Large intestine (tissue), 3 donors: ENCODE measurements around the gene DLGAP3. TPM values are rescaled to one million over a fixed set of nuclear protein-coding genes. Genes with fewer than 3 reads are reported as not detected.

Experiments
- DNase-seq, 2 donors: peaks; one replicate each; pipeline versions ENCODE4 v3.0.0 to v3.0.0-alpha.2; 2013
- H3K27ac ChIP-seq: one replicate; pipeline ENCODE4 v1.5.1; 2013; ENCODE audit warnings: low read length
- H3K27me3 ChIP-seq: 2 replicates; pipeline ENCODE4 v1.6.1; 2013; ENCODE audit warnings: low read length; ENCODE audit not compliant: control insufficient read depth, insufficient read depth
- H3K36me3 ChIP-seq: 2 replicates; pipeline ENCODE4 v1.6.1; 2013; ENCODE audit warnings: low read length; ENCODE audit not compliant: control insufficient read depth, insufficient read depth
- H3K4me1 ChIP-seq: one replicate; pipeline ENCODE4 v1.6.1; 2013; ENCODE audit warnings: low read length; ENCODE audit not compliant: control insufficient read depth, insufficient read depth
- H3K4me3 ChIP-seq: one replicate; pipeline ENCODE4 v1.5.1; 2013; ENCODE audit warnings: low read length
- H3K9me3 ChIP-seq: one replicate; pipeline ENCODE4 v1.6.1; 2013; ENCODE audit warnings: mild to moderate bottlenecking, low read depth, low read length, moderate library complexity; ENCODE audit not compliant: control insufficient read depth
- WGBS: methylation state at CpG from one replicate; pipeline ENCODE4 v1.1.5; 2013; ENCODE audit warnings: low lambda C conversion rate; ENCODE audit not compliant: insufficient coverage; 5-methylcytosine and 5-hydroxymethylcytosine counted together
- polyA plus RNA-seq: library from polyadenylated mRNA; unstranded; fragments of 120-200 nt; gene quantifications from one replicate; pipeline ENCODE4 v1.2.1, GENCODE V29; 2013

The DLGAP3 gene
- polyA plus RNA-seq, 1 donor, result 0.42 TPM

DNA sequence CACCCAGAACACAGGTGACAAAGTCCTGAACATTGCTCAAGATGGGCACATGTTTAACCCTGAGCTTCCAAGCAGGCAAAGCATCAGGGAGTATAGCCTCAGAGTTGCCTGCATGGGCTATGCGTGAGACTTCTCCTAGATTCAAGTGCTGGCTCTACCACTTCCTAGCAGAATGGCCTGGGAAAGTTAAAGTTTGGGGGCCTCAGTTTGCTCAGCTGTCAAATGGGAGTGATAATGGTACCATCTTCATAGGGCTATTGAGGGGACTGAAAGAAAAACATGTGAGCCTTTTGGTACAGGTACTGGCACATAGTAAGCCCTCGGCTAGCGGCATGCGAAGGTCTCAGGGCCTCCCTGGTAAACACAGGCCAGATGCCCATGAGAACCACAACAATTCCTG lies 41.9 kb downstream of the DLGAP3 start:
- peaks cover 63% of the 10 kb centered on the region for H3K27me3 ChIP-seq
- no CpG with 5 or more reads among the region's 4 CpGs for WGBS

DNA sequence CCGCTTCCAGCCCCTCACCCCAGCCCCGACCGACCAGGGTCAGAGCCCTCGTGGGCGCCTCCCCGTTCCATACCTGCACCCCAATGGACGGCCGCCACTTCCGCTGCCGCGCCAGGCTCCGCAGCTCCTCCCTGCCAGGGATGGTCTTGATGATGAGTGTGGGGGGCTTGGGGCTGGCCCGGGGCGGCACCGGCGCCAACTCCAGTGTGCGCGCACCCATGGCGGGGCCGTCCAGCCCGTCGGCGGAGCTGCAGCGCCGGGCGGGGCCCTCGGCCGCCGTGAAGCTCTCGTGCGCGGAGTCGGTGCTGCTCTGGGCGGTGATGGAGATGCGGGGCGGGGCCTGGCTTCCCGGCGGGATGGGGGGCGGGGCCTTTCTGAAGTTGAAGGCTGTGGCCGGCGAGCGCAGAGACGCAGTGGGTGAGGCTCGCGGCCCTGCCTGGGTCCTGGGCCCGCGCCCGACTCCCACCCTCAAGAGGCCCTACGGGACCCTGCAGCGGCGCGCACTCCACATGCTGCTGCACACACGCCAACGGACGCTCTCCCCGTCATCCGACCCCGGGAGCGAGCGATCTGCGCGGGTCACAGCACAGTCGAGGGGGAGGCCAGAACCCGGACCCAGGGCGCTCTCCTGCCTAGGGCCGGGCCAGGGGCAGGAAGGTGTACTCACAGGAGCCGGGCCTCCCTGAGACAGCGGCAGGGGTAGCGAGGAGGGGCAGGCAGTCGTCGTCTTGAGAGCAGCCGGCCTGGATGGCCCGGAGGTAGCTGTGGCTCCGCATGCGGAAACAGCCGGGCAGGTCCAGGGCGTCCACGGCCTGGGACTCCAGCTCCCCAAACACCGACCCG lies 43.8 kb downstream of the DLGAP3 start:
- peaks cover 67% of the 10 kb centered on the region for H3K27me3 ChIP-seq
- H3K36me3 ChIP-seq, result no peaks in the 10 kb centered on the region
- DNase-seq, result peak in 1 of 2 donors; percentile 41
- H3K4me3 ChIP-seq, result peak overlapping the region; percentile 28
- H3K27ac ChIP-seq, result no peak overlapping the region
- no peaks in the 10 kb centered on the region for H3K4me1 ChIP-seq
- no CpG with 5 or more reads among the region's 80 CpGs for WGBS
- peaks cover 5% of the 10 kb centered on the region for H3K9me3 ChIP-seq

More for the DNA sequence above, 41.9 kb downstream of the DLGAP3 start:
- Histone ChIP-seq H3K4me1 (no peaks in the 10 kb centered on the region), H3K9me3 (peaks cover 5% of the 10 kb centered on the region), H3K36me3 (no peaks in the 10 kb centered on the region), H3K4me3 (no peak overlapping the region), H3K27ac (no peak overlapping the region)
- no peak for DNase-seq

DNA sequence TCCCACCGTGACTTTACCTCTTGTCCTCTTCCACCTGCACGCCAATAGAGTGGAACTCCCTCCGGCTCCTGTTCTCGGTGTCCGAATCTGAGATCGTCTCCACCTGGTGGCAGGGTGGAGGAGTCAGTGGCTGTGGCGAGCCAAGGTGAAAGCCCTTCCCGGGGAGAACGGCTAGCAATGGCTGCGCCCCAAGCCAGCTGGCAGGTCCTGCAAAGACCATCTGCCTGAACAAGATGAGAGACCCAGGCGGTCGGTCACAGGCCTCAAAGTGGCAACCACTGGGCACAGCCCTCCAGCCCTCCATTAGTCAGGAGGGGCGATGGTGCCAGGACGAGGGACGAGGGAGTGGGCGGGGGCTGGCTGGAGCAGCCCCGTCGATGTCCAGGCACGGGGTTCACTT lies 44.5 kb downstream of the DLGAP3 start:
- Histone ChIP-seq H3K9me3 (peaks cover 5% of the 10 kb centered on the region), H3K4me3 (no peak overlapping the region), H3K4me1 (no peaks in the 10 kb centered on the region), H3K27ac (no peak overlapping the region), H3K36me3 (no peaks in the 10 kb centered on the region), H3K27me3 (peaks cover 68% of the 10 kb centered on the region)
- no CpG with 5 or more reads among the region's 19 CpGs for WGBS
- DNase-seq, result no peak

DNA sequence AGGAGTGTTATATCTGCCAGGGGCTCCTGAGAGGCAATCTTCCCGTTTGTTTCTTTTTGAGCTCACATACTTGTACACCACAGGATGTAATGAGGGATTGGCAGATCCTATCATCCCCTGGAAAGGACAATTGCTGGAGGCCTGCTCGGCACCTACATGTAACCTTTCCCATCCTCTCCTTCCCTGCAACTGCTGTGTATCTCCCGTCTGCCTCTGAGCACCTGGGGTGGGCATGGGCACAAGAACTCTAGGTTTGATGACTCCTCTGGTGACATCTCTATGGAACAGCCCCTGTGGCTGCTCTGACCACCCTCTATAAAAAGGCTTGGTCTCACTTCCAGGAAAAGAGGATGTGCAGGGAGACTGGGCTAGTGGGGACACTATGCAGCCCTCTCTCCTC lies 44.9 kb downstream of the DLGAP3 start:
- no CpG with 5 or more reads among the region's 3 CpGs for WGBS
- H3K27me3 ChIP-seq, result peaks cover 69% of the 10 kb centered on the region
- DNase-seq, result no peak

DNA sequence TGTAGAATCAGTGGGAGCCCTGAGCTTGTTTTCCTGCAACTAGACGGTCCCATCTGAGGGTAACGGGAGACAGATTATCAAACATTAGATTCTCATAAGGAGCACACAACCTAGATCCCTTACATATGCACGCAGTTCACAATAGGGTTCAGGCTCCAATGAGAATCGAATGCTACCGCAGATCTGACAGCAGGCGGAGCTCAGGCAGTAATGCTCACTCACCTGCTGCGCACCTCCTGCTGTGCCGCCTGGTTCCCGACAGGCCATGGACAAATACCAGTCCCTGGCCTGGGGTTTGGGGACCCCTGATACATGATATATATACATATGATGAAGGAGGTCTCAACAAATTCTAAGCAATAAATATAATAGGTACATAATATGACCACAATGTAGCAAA lies 50.2 kb downstream of the DLGAP3 start:
- Histone ChIP-seq H3K27ac (no peak overlapping the region), H3K4me3 (no peak overlapping the region), H3K36me3 (no peaks in the 10 kb centered on the region), H3K27me3 (peaks cover 50% of the 10 kb centered on the region), H3K4me1 (no peaks in the 10 kb centered on the region), H3K9me3 (no peaks in the 10 kb centered on the region)
- WGBS, result no CpG with 5 or more reads among the region's 9 CpGs
- DNase-seq, result no peak

More for the DNA sequence above, 44.9 kb downstream of the DLGAP3 start:
- H3K4me1 ChIP-seq, result no peaks in the 10 kb centered on the region
- H3K27ac ChIP-seq, result no peak overlapping the region
- no peak overlapping the region for H3K4me3 ChIP-seq
- no peaks in the 10 kb centered on the region for H3K36me3 ChIP-seq
- H3K9me3 ChIP-seq, result peaks cover 5% of the 10 kb centered on the region

DNA sequence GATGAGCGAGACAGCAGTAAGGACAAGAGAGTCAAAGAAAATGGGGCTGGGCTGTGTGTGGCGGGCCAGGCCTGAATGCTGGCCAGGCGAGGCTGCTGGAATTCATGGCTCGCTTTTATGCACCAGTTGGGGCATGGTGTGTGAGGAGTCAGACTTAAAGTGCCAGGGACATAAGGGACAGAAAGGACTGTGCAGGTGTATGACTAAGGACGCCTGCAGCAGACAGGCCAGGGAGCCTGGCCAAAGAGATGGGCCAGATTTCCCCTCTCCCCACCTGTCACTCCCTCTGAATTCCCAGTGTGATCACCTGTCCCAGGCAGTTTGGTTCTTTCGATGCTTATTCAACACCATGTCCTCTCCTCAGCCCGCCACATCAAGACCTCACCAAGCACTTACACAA lies 53.0 kb downstream of the DLGAP3 start:
- Histone ChIP-seq H3K4me3 (no peak overlapping the region), H3K27ac (no peak overlapping the region), H3K27me3 (peaks cover 54% of the 10 kb centered on the region), H3K4me1 (no peaks in the 10 kb centered on the region), H3K9me3 (no peaks in the 10 kb centered on the region), H3K36me3 (no peaks in the 10 kb centered on the region)
- DNase-seq, result no peak
- WGBS, result 86% methylated on average over 1 of the region's 7 CpGs

DNA sequence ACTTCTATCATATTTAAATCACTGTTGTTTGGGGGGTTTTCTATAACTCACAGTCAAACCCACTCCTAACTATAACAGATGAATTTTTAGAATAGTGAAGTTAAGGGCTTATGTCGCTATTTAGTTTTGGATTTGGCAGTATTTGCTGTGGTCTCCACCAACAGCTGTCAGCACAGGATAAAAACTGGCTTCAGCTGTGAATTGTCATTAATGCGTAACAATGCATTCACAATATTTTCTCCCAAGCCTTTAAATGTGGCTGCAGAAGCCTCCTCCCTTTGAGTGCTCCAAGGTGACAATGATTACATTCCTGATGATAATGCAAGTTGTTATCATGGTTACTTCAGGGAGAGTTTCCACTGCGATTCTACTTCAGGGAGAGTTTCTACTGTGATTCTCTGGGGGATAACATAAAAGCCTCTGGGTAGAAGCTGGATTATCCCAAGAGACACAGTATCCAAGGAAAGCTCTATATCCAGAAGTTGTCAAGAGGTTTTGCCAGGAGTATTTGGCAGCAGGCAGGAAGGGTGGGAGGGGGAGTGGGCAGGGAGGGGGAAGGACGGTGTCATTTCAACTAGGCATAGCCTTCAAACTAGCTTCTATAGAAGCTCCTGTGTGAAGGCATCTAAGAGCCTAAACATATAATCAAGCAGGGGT lies 55.0 kb downstream of the DLGAP3 start:
- peaks cover 50% of the 10 kb centered on the region for H3K27me3 ChIP-seq
- no CpG with 5 or more reads among the region's 4 CpGs for WGBS

DNA sequence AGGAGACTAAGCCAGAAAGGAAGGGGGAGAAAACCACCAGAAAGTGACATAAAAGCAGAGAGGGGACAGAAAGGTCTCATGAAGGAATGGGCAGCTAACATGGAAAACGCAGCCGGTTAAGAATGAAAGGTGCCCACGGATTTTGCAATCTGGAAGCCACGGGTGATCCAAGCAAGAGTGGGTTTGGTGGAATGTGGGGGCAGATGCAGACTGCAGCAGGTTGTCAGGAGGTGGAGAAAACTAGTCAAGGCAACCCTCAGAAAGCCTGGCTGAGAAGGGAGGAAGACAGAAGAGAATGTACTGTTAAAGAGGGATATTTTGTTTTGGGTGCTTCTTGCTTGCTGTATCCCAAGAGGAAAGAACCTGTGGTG lies 57.3 kb downstream of the DLGAP3 start:
- H3K9me3 ChIP-seq, result no peaks in the 10 kb centered on the region
- no peak for DNase-seq
- no peaks in the 10 kb centered on the region for H3K4me1 ChIP-seq
- WGBS, result no CpG with 5 or more reads among the region's 4 CpGs
- H3K27me3 ChIP-seq, result peaks cover 47% of the 10 kb centered on the region
- H3K36me3 ChIP-seq, result no peaks in the 10 kb centered on the region
- no peak overlapping the region for H3K27ac ChIP-seq
- H3K4me3 ChIP-seq, result no peak overlapping the region

More for the DNA sequence above, 55.0 kb downstream of the DLGAP3 start:
- Histone ChIP-seq H3K9me3 (no peaks in the 10 kb centered on the region), H3K27ac (no peak overlapping the region), H3K4me3 (no peak overlapping the region), H3K4me1 (no peaks in the 10 kb centered on the region), H3K36me3 (no peaks in the 10 kb centered on the region)
- no peak for DNase-seq

DNA sequence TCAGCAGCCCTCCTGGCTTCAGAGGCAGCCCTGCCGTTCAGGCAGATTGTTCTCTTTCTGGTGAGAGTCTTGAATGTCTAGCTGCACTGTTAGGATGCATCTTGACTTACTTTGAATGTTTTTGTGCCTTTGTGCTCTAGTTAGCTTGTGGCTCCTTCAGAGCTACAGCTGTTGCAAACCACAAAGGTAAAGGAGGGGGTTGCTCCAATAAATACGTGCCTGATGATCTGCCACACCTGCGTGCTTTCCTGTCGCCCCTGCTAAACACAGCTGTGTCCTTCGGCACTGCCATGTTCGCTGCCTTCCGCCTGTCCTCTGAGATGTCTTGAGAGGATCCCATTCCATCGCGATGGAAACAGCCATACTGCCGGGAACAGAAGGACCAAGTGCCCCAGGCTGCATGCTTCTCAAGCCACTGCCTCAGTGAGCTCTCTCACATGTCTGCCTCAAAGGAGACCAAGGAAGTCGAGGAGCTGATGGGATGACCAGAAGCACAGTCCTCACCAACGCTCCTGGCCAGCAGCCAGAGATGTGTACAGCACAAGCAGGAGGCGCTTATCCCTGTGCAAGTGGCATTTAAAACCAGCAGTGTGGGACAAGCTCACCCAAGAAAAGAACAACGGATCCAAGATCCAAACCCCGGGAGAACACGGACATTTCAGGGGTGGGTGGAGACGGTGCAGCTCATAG lies 57.9 kb downstream of the DLGAP3 start:
- DNase-seq, result no peak
- WGBS, result 100% methylated on average over 3 of the region's 17 CpGs
- no peaks in the 10 kb centered on the region for H3K4me1 ChIP-seq
- H3K9me3 ChIP-seq, result no peaks in the 10 kb centered on the region
- H3K27ac ChIP-seq, result no peak overlapping the region
- H3K27me3 ChIP-seq, result peaks cover 48% of the 10 kb centered on the region
- no peak overlapping the region for H3K4me3 ChIP-seq
- no peaks in the 10 kb centered on the region for H3K36me3 ChIP-seq

DNA sequence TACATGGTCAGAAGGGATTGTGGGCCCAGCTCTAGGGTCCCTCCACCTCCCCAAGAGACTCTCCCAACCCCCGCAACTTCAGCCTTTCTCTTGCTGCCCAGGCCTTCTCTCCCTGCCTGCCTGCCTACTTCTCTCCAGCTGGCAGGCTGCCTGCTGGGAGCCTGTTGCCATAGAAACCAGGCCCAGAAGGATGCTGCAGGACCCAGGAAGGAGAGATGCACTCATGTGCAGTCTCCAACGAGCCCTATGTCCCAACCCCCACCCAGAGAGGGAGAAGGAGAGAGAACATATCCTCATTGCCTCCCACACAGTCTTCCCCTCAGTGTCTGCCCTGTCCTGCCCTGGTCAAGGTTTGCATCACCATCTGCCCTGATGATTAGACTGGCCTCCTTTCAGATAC lies 59.1 kb downstream of the DLGAP3 start:
- H3K4me3 ChIP-seq, result no peak overlapping the region
- WGBS, result no CpG with 5 or more reads among the region's 2 CpGs
- H3K4me1 ChIP-seq, result peaks cover 5% of the 10 kb centered on the region
- H3K27me3 ChIP-seq, result peaks cover 37% of the 10 kb centered on the region
- no peaks in the 10 kb centered on the region for H3K9me3 ChIP-seq
- H3K27ac ChIP-seq, result no peak overlapping the region
- H3K36me3 ChIP-seq, result no peaks in the 10 kb centered on the region
- no peak for DNase-seq
